GM21529 (cell line): ENCODE data around the gene PTPRA.
"Not testable (repeated sequence)": the region's sequence is repeated elsewhere in the genome, so short reads cannot be mapped to it uniquely, and the experiment has no call there.

Experiments used
- ATAC-seq: cut with Tn5 transposase; IDR thresholded peaks from one replicate; pipeline ENCODE4 v1.9.1; 2021; ENCODE audit not compliant: unreplicated experiment

The PTPRA gene

GRCh38 chr20:2888224-2888955 is 15.1 kb downstream of the PTPRA start:
- ATAC-seq: no peak

GRCh38 chr20:2889209-2889608 is 15.9 kb downstream of the PTPRA start:
- no peak for ATAC-seq

GRCh38 chr20:2889797-2890196 is 16.5 kb downstream of the PTPRA start:
- no peak for ATAC-seq

GRCh38 chr20:2890742-2891141 is 17.5 kb downstream of the PTPRA start:
- ATAC-seq: no peak

- no peak for ATAC-seq
Observed at GRCh38 chr20:2891343-2891742, 18.1 kb downstream of the PTPRA start.

- no peak for ATAC-seq
Observed at GRCh38 chr20:2892376-2892775, 19.1 kb downstream of the PTPRA start.

GRCh38 chr20:2894221-2894620 is 20.9 kb downstream of the PTPRA start:
- ATAC-seq: no peak

- not testable (repeated sequence) for ATAC-seq
Observed at GRCh38 chr20:2895154-2895553, 21.9 kb downstream of the PTPRA start.

- ATAC-seq: no peak
Observed at GRCh38 chr20:2899243-2899642, 26.0 kb downstream of the PTPRA start.

GRCh38 chr20:2900845-2901592 is 27.7 kb downstream of the PTPRA start:
- ATAC-seq: no peak

- ATAC-seq: no peak
Observed at GRCh38 chr20:2902291-2902690, 29.0 kb downstream of the PTPRA start.

- no peak for ATAC-seq
Observed at GRCh38 chr20:2902818-2903217, 29.5 kb downstream of the PTPRA start.

- no peak for ATAC-seq
Observed at GRCh38 chr20:2903686-2904085, 30.4 kb downstream of the PTPRA start.

GRCh38 chr20:2907519-2907918 is 34.2 kb downstream of the PTPRA start:
- ATAC-seq: no peak

- ATAC-seq: no peak
Observed at GRCh38 chr20:2909953-2910352, 36.7 kb downstream of the PTPRA start.

GRCh38 chr20:2911200-2911599 is 37.9 kb downstream of the PTPRA start:
- no peak for ATAC-seq

GRCh38 chr20:2914160-2914559 is 40.9 kb downstream of the PTPRA start:
- ATAC-seq: no peak

GRCh38 chr20:2917266-2917665 is 44.0 kb downstream of the PTPRA start:
- ATAC-seq: no peak

GRCh38 chr20:2918096-2919049 is 45.1 kb downstream of the PTPRA start:
- ATAC-seq: no peak

- ATAC-seq: no peak
Observed at GRCh38 chr20:2919518-2920245, 46.4 kb downstream of the PTPRA start.

- no peak for ATAC-seq
Observed at GRCh38 chr20:2920473-2920872, 47.2 kb downstream of the PTPRA start.
